Stomach (tissue), 9 donors: Measurements from ENCODE around the gene CCN2. TPM values are rescaled to one million over a fixed set of nuclear protein-coding genes. Genes with fewer than 3 reads are reported as not detected.

Experiments
- DNase-seq, 2 donors: peaks; one replicate each; pipeline versions ENCODE4 v3.0.0 to v3.0.0-alpha.2; 2013 to 2019
- H3K27ac ChIP-seq, 5 donors: fragments of 200-600 bp in 4 of 5; sonication (generic) in 4 of 5; one replicate each; pipeline ENCODE4 v1.5.1; 2013 to 2019; ENCODE audit warnings: mild to moderate bottlenecking in 1 of 5, moderate library complexity in 1 of 5
- H3K27me3 ChIP-seq, 3 donors: fragments of 200-600 bp; sonication (generic); one replicate each; pipeline ENCODE4 v1.5.1; 2017 to 2019; ENCODE audit warnings: mixed run types in 1 of 3
- H3K36me3 ChIP-seq, 4 donors: fragments of 200-600 bp; sonication (generic); 1 replicate in 3 of 4; 2 replicates in 1 of 4; pipeline ENCODE4 v1.5.1; 2016 to 2019
- H3K4me1 ChIP-seq, 4 donors: fragments of 200-600 bp; sonication (generic); one replicate each; pipeline ENCODE4 v1.5.1; 2016 to 2019
- H3K4me3 ChIP-seq, 4 donors: fragments of 200-600 bp; sonication (generic) in 3 of 4; one replicate each; pipeline ENCODE4 v1.5.1; 2016 to 2019; ENCODE audit warnings: mild to moderate bottlenecking in 1 of 4
- H3K9me3 ChIP-seq, 4 donors: fragments of 200-600 bp; sonication (generic); one replicate each; pipeline ENCODE4 v1.5.1; 2016 to 2019
- CTCF ChIP-seq, 7 experiments: fragments of 450-650 bp in 4 of 7; fragments of 200-600 bp in 3 of 7; sonication (generic) in 3 of 7; IDR thresholded peaks; one replicate each; pipeline ENCODE4 v1.5.1; 2016 to 2019; ENCODE audit warnings: antibody characterized with exemption in 7 of 7, control low read depth in 2 of 7, mild to moderate bottlenecking in 1 of 7
- EP300 ChIP-seq: sonication (generic); formaldehyde crosslinking; IDR thresholded peaks from one replicate; pipeline ENCODE4 v1.6.1; 2017; ENCODE audit warnings: antibody characterized with exemption
- POLR2A ChIP-seq, 4 donors: fragments of 450-650 bp; IDR thresholded peaks; one replicate each; pipeline ENCODE4 v1.6.1; 2016; ENCODE audit warnings: antibody characterized with exemption in 4 of 4, control low read depth in 2 of 4, mild to moderate bottlenecking in 1 of 4, moderate library complexity in 1 of 4
- POLR2AphosphoS5 ChIP-seq, 3 donors: sonication (generic); formaldehyde crosslinking; IDR thresholded peaks; one replicate each; pipeline ENCODE4 v1.6.1; 2016; ENCODE audit warnings: antibody characterized with exemption in 3 of 3
- WGBS, 5 donors: extraction: QIAGEN DNeasy Blood & Tissue Kit in 3 of 5; methylation state at CpG; one replicate each; pipeline versions ENCODE4 v1.1.5 to v1.1.7; 2013 to 2018; 5-methylcytosine and 5-hydroxymethylcytosine counted together
- intact Hi-C: fragments of 100-400 bp; cut with DNase I; formaldehyde crosslinking; loops from one replicate; pipeline ENCODE4 v1.15.1; 2023; ENCODE audit warnings: low total_unique reads
- polyA plus RNA-seq, 3 donors: library from polyadenylated mRNA; stranded (reverse); fragments of 200-250 nt; gene quantifications; one replicate each; pipeline ENCODE4 v1.2.3, GENCODE V29; 2013
- total RNA-seq, 5 donors: library from RNA; depleted of rRNA; stranded (reverse); fragments of >200 nt; gene quantifications; one replicate each; pipeline versions ENCODE4 v1.1.0 to v1.2.3, GENCODE V29; 2014 to 2016
- donor health status: healthy with polysubstance abuse.
- donor health status: Bipolar disorder and iron deficiency.
- donor health status: healthy.

CCN2 gene
- total and polyA plus RNA-seq, 8 donors = 38.5 to 317 (median 89.3) TPM

GRCh38 chr6:131952886-131953509 is 1.8 kb upstream of the CCN2 start:
- Histone ChIP-seq H3K27ac (peak overlapping the region in 2 of 5 donors; percentile 2 to 97), H3K9me3 (no peaks in the 10 kb centered on the region), H3K36me3 (peaks cover 0 to 9% (median 3%) of the 10 kb centered on the region in 4 donors), H3K4me3 (no peak overlapping the region), H3K27me3 (peaks cover 0 to 7% (median 0%) of the 10 kb centered on the region in 3 donors), H3K4me1 (peaks cover 24 to 48% (median 37%) of the 10 kb centered on the region in 4 donors)
- no peak for TF ChIP-seq POLR2A (IDR thresholded peaks at IDR 0.05)
- TF ChIP-seq POLR2AphosphoS5 (IDR thresholded peaks at IDR 0.05) = no peak
- TF ChIP-seq EP300 = no peak
- no peak for TF ChIP-seq CTCF (IDR thresholded peaks at IDR 0.05)
- WGBS, 5 donors = 88 to 97% (median 91%) methylated on average over 4 of the region's 4 CpGs
- no peak for DNase-seq
- intact Hi-C loops = no loop called here

- H3K27ac ChIP-seq = peak overlapping the region; percentile 90 to 97 (median 94)
- intact Hi-C loops = no loop called here
- peaks cover 0 to 7% (median 0%) of the 10 kb centered on the region in 3 donors for H3K27me3 ChIP-seq
- 26 to 37% (median 29%) methylated on average over 8 of the region's 8 CpGs for WGBS, 5 donors
- DNase-seq = no peak
- peak overlapping the region; percentile 72 to 87 (median 80) for H3K4me3 ChIP-seq
- H3K4me1 ChIP-seq = peaks cover 22 to 48% (median 37%) of the 10 kb centered on the region in 4 donors
- no peaks in the 10 kb centered on the region for H3K9me3 ChIP-seq
- H3K36me3 ChIP-seq = peaks cover 0 to 9% (median 3%) of the 10 kb centered on the region in 4 donors
- TF ChIP-seq EP300 = no peak
- TF ChIP-seq POLR2A (IDR thresholded peaks at IDR 0.05) = no peak
- no peak for TF ChIP-seq POLR2AphosphoS5 (IDR thresholded peaks at IDR 0.05)
- TF ChIP-seq CTCF (IDR thresholded peaks at IDR 0.05) = no peak
These were observed 531 bp upstream of the CCN2 start for GRCh38 chr6:131951576-131952230.

GRCh38 chr6:131949909-131950766 is 1.0 kb downstream of the CCN2 start:
- peak overlapping the region; percentile 90 to 97 (median 94) for H3K27ac ChIP-seq
- DNase-seq = peak; percentile 80 to 94
- intact Hi-C loops = no loop called here
- peak overlapping the region; percentile 72 to 87 (median 80) for H3K4me3 ChIP-seq
- H3K4me1 ChIP-seq = peaks cover 22 to 37% (median 31%) of the 10 kb centered on the region in 4 donors
- no peaks in the 10 kb centered on the region for H3K9me3 ChIP-seq
- 0 to 5% (median 3%) methylated on average over 32 to 42 of the region's 42 CpGs for WGBS, 5 donors
- TF ChIP-seq EP300 (no peak), CTCF (IDR thresholded peaks at IDR 0.05) (peak in 5 of 7 experiments; percentile 39 to 59 (median 52)), POLR2A (IDR thresholded peaks at IDR 0.05) (peak in 1 of 4 donors; percentile 17), POLR2AphosphoS5 (IDR thresholded peaks at IDR 0.05) (peak in 2 of 3 donors; percentile 9 to 28)
- peaks cover 0 to 7% (median 0%) of the 10 kb centered on the region in 3 donors for H3K27me3 ChIP-seq
- peaks cover 0 to 9% (median 3%) of the 10 kb centered on the region in 4 donors for H3K36me3 ChIP-seq

- Histone ChIP-seq H3K27me3 (peaks cover 0 to 7% (median 0%) of the 10 kb centered on the region in 3 donors), H3K36me3 (peaks cover 0 to 9% (median 3%) of the 10 kb centered on the region in 4 donors), H3K4me1 (peaks cover 21 to 32% (median 26%) of the 10 kb centered on the region in 4 donors), H3K4me3 (peak overlapping the region; percentile 72 to 87 (median 80)), H3K9me3 (no peaks in the 10 kb centered on the region), H3K27ac (peak overlapping the region in 4 of 5 donors; percentile 90 to 97 (median 94))
- intact Hi-C loops = no loop called here
- peak in 1 of 2 donors; percentile 77 for DNase-seq
- WGBS, 5 donors = 26 to 38% (median 35%) methylated on average over 3 of the region's 3 CpGs
- TF ChIP-seq POLR2A (IDR thresholded peaks at IDR 0.05) = no peak
- TF ChIP-seq POLR2AphosphoS5 (IDR thresholded peaks at IDR 0.05) = peak in 1 of 3 donors; percentile 50
These were observed 1.6 kb downstream of the CCN2 start for GRCh38 chr6:131949620-131949908.
